Cardiac fibroblast (primary cell): ENCODE measurements around the gene ZNF536.
"Not testable (repeated sequence)": the region's sequence is repeated elsewhere in the genome, so short reads cannot be mapped to it uniquely, and the experiment has no call there.

Source experiments
- DNase-seq, 2 donors: peaks; one replicate each; pipeline versions ENCODE4 v3.0.0 to v3.0.0-alpha.2; 2010; ENCODE audit warnings: low read depth in 2 of 2
- H3K4me3 ChIP-seq, 2 donors: replicated peaks in 1 of 2; 1 replicate in 1 of 2; 2 replicates in 1 of 2; pipeline ENCODE4 v1.5.1; 2011; ENCODE audit warnings: low read depth in 2 of 2, low read length in 2 of 2, mild to moderate bottlenecking in 2 of 2, moderate library complexity in 1 of 2
- CTCF ChIP-seq: IDR thresholded peaks from one replicate; pipeline ENCODE4 v1.5.1; 2011; ENCODE audit warnings: low read depth, mild to moderate bottlenecking, low read length, inconsistent platforms

ZNF536 gene

GRCh38 chr19:30497034-30497433, 124.8 kb downstream of the ZNF536 start:
- DNase-seq, result no peak
- no peak overlapping the region for H3K4me3 ChIP-seq
- no peak for TF ChIP-seq CTCF

- DNase-seq, H3K4me3 ChIP-seq: not testable (repeated sequence)
Observed at GRCh38 chr19:30498085-30498484, 125.9 kb downstream of the ZNF536 start.

- TF ChIP-seq CTCF, result no peak
- DNase-seq, result no peak
- H3K4me3 ChIP-seq, result no peak overlapping the region
Observed at GRCh38 chr19:30498707-30499106, 126.5 kb downstream of the ZNF536 start.

- H3K4me3 ChIP-seq, result no peak overlapping the region
- no peak for TF ChIP-seq CTCF
- DNase-seq, result no peak
Observed at GRCh38 chr19:30504272-30504671, 132.1 kb downstream of the ZNF536 start.

- no peak for TF ChIP-seq CTCF
- no peak overlapping the region for H3K4me3 ChIP-seq
- no peak for DNase-seq
Observed at GRCh38 chr19:30512176-30513081, 140.2 kb downstream of the ZNF536 start.

- no peak for TF ChIP-seq CTCF
- no peak overlapping the region for H3K4me3 ChIP-seq
- DNase-seq, result no peak
Observed at GRCh38 chr19:30513082-30513411, 140.9 kb downstream of the ZNF536 start.

- no peak overlapping the region for H3K4me3 ChIP-seq
- DNase-seq, result no peak
- no peak for TF ChIP-seq CTCF
Observed at GRCh38 chr19:30516111-30516510, 143.9 kb downstream of the ZNF536 start.
